Smooth muscle cell (in vitro differentiated cells): ENCODE results near the gene TBC1D17. TPM values are rescaled to one million over a fixed set of nuclear protein-coding genes. Genes with fewer than 3 reads are reported as not detected.

Source experiments
- DNase-seq: peaks from one replicate; lab custom pipeline; 2025; ENCODE audit not compliant: unreplicated experiment; lab: John Stamatoyannopoulos, UW
- H2AFZ ChIP-seq: fragments of 200-600 bp; sonication (generic); 2 replicates; pipeline ENCODE4 v1.6.0; 2016; ENCODE audit warnings: antibody characterized with exemption, low read depth, mild to moderate bottlenecking
- H3F3A ChIP-seq: fragments of 200-600 bp; sonication (generic); 2 replicates; pipeline ENCODE4 v1.6.0; 2017; ENCODE audit warnings: antibody characterized with exemption, low read depth
- H3K27ac ChIP-seq: fragments of 200-600 bp; sonication (generic); 2 replicates; pipeline ENCODE4 v1.5.1; 2016; ENCODE audit warnings: low read depth, mild to moderate bottlenecking
- H3K27me3 ChIP-seq: fragments of 200-600 bp; sonication (generic); 2 replicates; pipeline ENCODE4 v1.6.1; 2016; ENCODE audit warnings: low read depth, mild to moderate bottlenecking
- H3K36me3 ChIP-seq: fragments of 200-600 bp; sonication (generic); 2 replicates; pipeline ENCODE4 v1.5.1; 2016; ENCODE audit warnings: low read depth
- H3K4me1 ChIP-seq: fragments of 200-600 bp; sonication (generic); 2 replicates; pipeline ENCODE4 v1.5.1; 2016; ENCODE audit warnings: low read depth
- H3K4me2 ChIP-seq: fragments of 200-600 bp; sonication (generic); 2 replicates; pipeline ENCODE4 v1.6.0; 2016; ENCODE audit warnings: mild to moderate bottlenecking
- H3K4me3 ChIP-seq: fragments of 200-600 bp; sonication (generic); 2 replicates; pipeline ENCODE4 v1.5.1; 2016; ENCODE audit warnings: mild to moderate bottlenecking
- H3K79me2 ChIP-seq: fragments of 200-600 bp; sonication (generic); 2 replicates; pipeline ENCODE4 v1.6.0; 2016; ENCODE audit warnings: low read depth, mild to moderate bottlenecking
- H3K9ac ChIP-seq: fragments of 200-600 bp; sonication (generic); 2 replicates; pipeline ENCODE4 v1.6.0; 2016; ENCODE audit warnings: low read depth
- H3K9me3 ChIP-seq: fragments of 200-600 bp; sonication (generic); replicated peaks from 2 replicates; pipeline ENCODE4 v1.5.1; 2016; ENCODE audit warnings: low read depth
- H4K20me1 ChIP-seq: fragments of 200-600 bp; sonication (generic); 2 replicates; pipeline ENCODE4 v1.6.0; 2016; ENCODE audit warnings: low read depth
- WGBS: methylation state at CpG from one replicate; pipeline ENCODE4 v1.1.7; 2016; ENCODE audit warnings: low lambda C conversion rate; 5-methylcytosine and 5-hydroxymethylcytosine counted together
- polyA plus RNA-seq: library from polyadenylated mRNA; unstranded; fragments of >200 nt; fragmentation: Nextera tagmentation; extraction: Ambion mirVana; gene quantifications from 2 replicates; pipeline ENCODE4 v1.2.1, GENCODE V29; 2016
- total RNA-seq: library from RNA; depleted of rRNA; stranded (reverse); fragments of >200 nt; gene quantifications from 2 replicates; pipeline ENCODE4 v1.2.3, GENCODE V29; 2014
- TF ChIP-seq, protein P1 (sequence below): fragments of 200-600 bp; sonication (generic); IDR thresholded peaks from 2 replicates; pipeline ENCODE4 v1.5.1; 2017; ENCODE audit warnings: borderline replicate concordance, mild to moderate bottlenecking, antibody characterized with exemption; ENCODE audit not compliant: insufficient read depth, poor library complexity, severe bottlenecking

Gene TBC1D17
- total and polyA plus RNA-seq, 2 experiments from 2014 or later, result 9.2 to 41.8 TPM

- H3K36me3 ChIP-seq, result no peaks in the 10 kb centered on the region
- WGBS, result 95% methylated on average over 16 of the region's 29 CpGs
- H2AFZ ChIP-seq, result no peak overlapping the region
- TF ChIP-seq, protein P1, sequence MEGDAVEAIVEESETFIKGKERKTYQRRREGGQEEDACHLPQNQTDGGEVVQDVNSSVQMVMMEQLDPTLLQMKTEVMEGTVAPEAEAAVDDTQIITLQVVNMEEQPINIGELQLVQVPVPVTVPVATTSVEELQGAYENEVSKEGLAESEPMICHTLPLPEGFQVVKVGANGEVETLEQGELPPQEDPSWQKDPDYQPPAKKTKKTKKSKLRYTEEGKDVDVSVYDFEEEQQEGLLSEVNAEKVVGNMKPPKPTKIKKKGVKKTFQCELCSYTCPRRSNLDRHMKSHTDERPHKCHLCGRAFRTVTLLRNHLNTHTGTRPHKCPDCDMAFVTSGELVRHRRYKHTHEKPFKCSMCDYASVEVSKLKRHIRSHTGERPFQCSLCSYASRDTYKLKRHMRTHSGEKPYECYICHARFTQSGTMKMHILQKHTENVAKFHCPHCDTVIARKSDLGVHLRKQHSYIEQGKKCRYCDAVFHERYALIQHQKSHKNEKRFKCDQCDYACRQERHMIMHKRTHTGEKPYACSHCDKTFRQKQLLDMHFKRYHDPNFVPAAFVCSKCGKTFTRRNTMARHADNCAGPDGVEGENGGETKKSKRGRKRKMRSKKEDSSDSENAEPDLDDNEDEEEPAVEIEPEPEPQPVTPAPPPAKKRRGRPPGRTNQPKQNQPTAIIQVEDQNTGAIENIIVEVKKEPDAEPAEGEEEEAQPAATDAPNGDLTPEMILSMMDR, result no peak
- DNase-seq, result no peak
- H3F3A ChIP-seq, result peaks cover 6% of the 10 kb centered on the region
- peaks cover 25% of the 10 kb centered on the region for H3K79me2 ChIP-seq
- no peak overlapping the region for H3K4me3 ChIP-seq
- no peak overlapping the region for H3K27ac ChIP-seq
- no peaks in the 10 kb centered on the region for H3K27me3 ChIP-seq
- H3K4me2 ChIP-seq, result no peak overlapping the region
- no peak overlapping the region for H3K9ac ChIP-seq
- H3K9me3 ChIP-seq, result no peaks in the 10 kb centered on the region
- peaks cover 14% of the 10 kb centered on the region for H3K4me1 ChIP-seq
- no peaks in the 10 kb centered on the region for H4K20me1 ChIP-seq
Observed at GRCh38 chr19:49873129-49873521, 4.4 kb upstream of the TBC1D17 start.

DNA sequence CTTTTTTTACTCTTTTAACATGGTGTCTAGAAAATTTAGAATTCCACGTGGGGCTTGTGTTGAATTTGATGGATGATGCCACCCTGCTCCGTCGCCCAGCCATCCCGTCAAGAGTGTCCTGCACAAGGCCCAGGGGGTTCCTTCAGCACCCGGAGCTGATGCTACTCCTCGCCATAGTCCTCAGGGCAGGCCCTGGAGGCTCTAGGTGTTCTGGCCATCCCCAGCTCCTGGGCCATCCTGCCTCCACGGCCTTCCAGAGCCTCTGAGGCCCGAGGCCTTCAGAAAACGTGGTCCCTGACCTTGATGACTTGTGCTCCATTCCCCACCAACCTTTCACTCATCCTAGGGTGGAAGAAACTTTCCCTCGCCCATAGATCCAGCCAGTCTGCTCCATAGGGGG lies 3.7 kb upstream of the TBC1D17 start:
- Histone ChIP-seq H3K27me3 (no peaks in the 10 kb centered on the region), H3K9me3 (no peaks in the 10 kb centered on the region), H3K4me2 (no peak overlapping the region), H3K36me3 (no peaks in the 10 kb centered on the region), H2AFZ (no peak overlapping the region), H3K79me2 (peaks cover 25% of the 10 kb centered on the region), H4K20me1 (peaks cover 5% of the 10 kb centered on the region), H3K4me3 (no peak overlapping the region), H3K9ac (no peak overlapping the region), H3K27ac (no peak overlapping the region), H3F3A (peaks cover 3% of the 10 kb centered on the region), H3K4me1 (peaks cover 19% of the 10 kb centered on the region)
- TF ChIP-seq, protein P1, result no peak
- no peak for DNase-seq
- 90% methylated on average over 10 of the region's 10 CpGs for WGBS

DNA sequence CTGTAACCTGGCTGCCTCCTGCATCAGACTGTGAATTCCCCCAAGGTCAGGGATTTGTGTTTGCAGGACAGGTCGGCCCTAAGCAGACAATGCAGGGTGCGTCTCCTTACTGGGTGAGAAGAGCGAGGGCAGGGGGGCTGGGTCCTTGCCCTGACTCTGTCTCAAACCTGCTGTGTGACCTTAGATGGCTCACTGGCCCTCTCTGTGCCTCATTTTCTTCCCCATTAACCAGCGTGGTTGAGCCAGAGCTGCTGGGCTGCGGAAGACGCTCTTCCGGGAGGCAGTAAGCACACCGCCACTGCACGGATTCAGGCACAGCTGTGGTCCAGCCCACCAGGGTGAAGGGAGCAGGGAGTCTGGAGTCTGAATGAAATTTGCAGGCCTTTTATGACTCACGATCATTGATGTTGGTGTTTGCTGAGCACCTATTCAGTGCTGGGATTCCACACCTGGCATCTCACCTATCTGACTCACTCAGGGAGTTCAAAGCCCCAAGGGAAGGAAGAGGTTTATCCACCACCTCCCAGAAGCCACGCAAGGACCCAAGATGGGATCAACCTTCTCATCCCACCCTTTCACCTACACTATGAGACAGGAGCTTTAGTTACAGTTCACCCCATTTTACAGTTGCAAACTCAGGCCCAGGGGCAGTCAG lies 2.9 kb upstream of the TBC1D17 start:
- no peak overlapping the region for H3K4me3 ChIP-seq
- TF ChIP-seq, protein P1, result no peak
- 94% methylated on average over 11 of the region's 11 CpGs for WGBS

DNA sequence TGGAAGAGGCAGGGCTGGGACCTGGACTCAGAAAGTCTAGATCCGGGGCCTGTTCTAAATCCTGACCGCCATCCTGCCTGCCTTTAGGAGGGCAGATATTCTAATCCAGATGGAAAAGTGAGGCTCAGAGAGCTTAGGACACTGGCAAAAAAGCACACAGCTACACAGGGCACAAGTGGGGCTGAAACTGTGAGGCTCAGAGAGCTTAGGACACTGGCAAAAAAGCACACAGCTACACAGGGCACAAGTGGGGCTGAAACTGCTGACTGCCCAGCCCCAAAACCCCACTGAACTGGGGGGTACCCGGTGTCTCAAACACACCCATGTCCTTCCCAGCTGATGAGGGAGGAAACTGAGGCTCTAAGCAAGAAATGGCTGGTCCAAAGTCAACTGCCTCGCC lies 2.3 kb upstream of the TBC1D17 start:
- peaks cover 25% of the 10 kb centered on the region for H3K79me2 ChIP-seq
- H2AFZ ChIP-seq, result no peak overlapping the region
- H3K4me1 ChIP-seq, result peaks cover 17% of the 10 kb centered on the region
- H3K4me3 ChIP-seq, result peak overlapping the region; percentile 72
- TF ChIP-seq, protein P1, result no peak
- no peak for DNase-seq
- H4K20me1 ChIP-seq, result peaks cover 5% of the 10 kb centered on the region
- H3K27ac ChIP-seq, result peak overlapping the region; percentile 96
- H3K36me3 ChIP-seq, result no peaks in the 10 kb centered on the region
- H3K9me3 ChIP-seq, result no peaks in the 10 kb centered on the region
- no peaks in the 10 kb centered on the region for H3K27me3 ChIP-seq
- H3K4me2 ChIP-seq, result peak overlapping the region; percentile 96
- peaks cover 3% of the 10 kb centered on the region for H3F3A ChIP-seq
- WGBS, result 91% methylated on average over 4 of the region's 4 CpGs
- peak overlapping the region; percentile 95 for H3K9ac ChIP-seq

More for the DNA sequence above, 2.9 kb upstream of the TBC1D17 start:
- DNase-seq, result no peak
- Histone ChIP-seq H3K79me2 (peaks cover 25% of the 10 kb centered on the region), H3K27me3 (no peaks in the 10 kb centered on the region), H3K36me3 (no peaks in the 10 kb centered on the region), H2AFZ (no peak overlapping the region), H4K20me1 (peaks cover 5% of the 10 kb centered on the region), H3K9me3 (no peaks in the 10 kb centered on the region), H3K9ac (no peak overlapping the region), H3F3A (peaks cover 3% of the 10 kb centered on the region), H3K4me2 (no peak overlapping the region), H3K4me1 (peaks cover 19% of the 10 kb centered on the region), H3K27ac (no peak overlapping the region)
